Central memory CD4-positive, alpha-beta T cell (primary cell): ENCODE measurements around the gene PPM1B.
"Not testable (repeated sequence)": the region's sequence is repeated elsewhere in the genome, so short reads cannot be mapped to it uniquely, and the experiment has no call there.

Experiments used
- DNase-seq: peaks from one replicate; pipeline ENCODE4 v3.0.0; 2022
- total RNA-seq, 3 experiments: gene quantifications; one replicate each; lab custom pipeline; 2026; lab: John Stamatoyannopoulos, UW

The PPM1B gene
- total RNA-seq: 33.3 to 56.0 (median 35.7) reads per million in 3 experiments

DNA sequence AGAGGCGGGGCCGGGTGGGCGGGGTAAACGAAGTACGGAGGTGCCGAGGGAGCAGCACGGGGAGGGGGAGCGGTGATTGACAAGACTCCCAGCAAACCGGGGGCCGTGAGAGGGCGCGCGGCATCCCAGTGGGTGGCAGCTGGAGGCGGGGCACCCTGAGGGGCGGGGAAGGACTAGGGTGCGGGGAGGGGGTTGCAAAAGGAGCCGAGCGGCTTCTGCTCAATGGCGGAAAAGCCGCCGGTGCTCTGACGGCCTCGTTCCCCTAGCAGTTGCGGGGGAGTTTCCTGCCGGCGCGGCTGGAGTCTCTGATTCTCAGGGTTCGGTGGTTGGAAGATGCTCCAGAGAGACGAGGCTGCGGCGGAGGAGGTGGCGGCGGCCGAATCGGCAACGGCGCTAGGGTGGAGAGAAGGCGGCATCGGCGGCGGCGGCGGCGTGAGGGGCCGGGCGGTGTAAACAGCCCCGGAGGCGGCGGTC lies at the start of gene PPM1B:
Gene PPM1B, plus strand, starts transcription at position 195 of the 474 bp plus-strand sequence. CDS start 32,325 bp downstream, outside the sequence.
- DNase-seq: no peak

DNA sequence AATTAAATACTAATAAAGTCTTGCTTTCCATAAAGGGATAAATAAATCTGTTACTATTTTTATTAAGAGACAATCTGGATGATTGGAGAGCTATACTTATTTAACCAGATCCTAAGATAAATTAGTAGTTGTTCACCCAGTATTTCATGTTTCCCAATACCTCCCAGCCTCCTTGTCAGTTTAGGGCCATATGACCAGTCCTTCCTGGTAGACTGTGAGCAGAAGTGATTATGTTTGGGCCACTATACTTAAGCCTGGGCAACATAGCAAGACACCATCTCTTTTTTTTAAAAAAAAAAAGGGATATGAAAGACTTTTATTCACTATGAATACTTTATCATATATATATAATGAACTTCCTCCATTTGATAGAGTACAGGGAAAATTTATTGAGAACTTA lies 48.8 kb upstream of the PPM1B start:
- DNase-seq: no peak

DNA sequence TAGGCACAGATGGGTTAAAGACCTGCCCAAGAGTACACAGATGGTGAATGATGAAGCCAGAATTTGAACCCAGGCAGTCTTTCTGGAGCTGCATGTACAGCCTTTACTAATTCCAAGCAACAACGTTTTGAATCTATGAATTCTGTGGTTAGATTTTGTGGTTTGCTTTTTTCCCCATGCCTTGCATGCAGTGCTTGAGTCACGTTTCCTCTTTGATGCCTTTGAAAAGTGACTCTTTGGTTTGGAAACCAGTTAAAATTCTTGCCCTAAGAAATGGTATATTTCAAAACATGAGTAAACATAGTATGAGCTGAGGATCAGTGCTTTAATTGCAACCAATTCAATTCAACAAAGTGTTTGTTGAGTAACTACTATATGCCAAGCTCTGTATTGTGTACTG lies 48.2 kb upstream of the PPM1B start:
- peak; percentile 39 for DNase-seq

DNA sequence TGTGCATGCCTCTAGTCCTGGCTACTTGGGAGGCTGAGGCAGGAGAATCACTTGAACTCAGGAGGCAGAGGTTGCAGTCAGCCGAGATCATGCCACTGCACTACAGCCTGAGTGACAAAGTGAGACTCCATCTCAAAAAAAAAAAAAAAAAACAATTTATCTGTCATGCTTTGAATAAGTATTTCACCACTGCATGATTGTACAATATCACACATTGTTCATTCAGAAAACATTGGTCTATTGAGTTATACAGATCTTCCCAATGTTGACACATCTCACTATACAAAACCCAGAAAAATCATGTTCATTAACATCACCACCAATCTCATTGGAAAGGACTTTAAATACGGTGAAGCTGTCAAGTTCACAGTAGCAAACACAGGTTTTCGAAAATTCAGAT lies 46.8 kb upstream of the PPM1B start:
- DNase-seq: no peak

DNA sequence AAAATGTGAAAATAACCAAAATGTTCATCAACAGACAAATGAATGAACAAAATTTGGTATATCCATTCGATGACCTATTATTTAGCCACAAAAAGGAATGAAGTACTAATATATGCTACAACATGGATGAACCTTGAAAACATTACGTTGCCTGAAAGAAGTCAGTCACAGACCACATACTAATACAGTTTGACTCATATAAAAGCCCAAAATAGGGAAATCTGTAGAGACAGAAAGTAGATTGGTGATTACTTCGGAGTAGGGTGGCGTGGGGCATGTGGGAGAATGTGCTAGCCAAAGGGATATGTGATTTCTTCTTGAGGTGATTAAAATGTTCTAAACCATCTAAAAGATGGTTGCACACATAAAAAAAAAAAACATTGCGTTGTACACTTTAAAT lies 44.2 kb upstream of the PPM1B start:
- DNase-seq: no peak

DNA sequence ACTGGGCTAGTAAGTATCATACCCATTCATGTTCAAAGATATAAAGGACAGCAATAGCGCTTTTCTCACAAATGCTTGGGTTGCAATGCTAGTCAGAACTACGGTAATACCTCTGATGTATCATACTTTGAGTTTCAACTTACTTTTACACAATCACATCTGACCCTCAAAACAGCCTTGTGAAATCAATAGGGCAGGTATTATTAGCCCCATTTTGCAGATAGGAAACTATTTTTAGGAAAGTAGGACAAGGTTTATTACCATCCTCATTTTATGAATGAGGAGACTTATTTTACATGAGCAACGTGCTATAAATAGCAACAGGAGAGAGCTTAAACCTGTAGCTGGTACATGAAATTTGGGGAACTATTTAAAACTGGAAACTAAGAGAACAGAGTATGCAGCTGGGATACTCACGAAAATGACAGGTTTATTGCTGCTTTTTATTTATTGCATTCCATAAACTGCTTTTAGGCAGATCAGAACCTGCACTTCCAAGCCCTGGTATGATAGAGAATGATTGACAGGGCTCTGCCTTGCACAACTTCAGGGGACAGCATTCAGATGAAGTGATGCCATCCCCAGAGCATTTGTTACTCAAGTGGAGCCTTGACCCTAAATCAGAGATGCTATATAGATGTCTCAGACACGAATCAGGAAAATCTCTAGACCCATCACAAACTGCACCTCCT lies 42.4 kb upstream of the PPM1B start:
- no peak for DNase-seq

DNA sequence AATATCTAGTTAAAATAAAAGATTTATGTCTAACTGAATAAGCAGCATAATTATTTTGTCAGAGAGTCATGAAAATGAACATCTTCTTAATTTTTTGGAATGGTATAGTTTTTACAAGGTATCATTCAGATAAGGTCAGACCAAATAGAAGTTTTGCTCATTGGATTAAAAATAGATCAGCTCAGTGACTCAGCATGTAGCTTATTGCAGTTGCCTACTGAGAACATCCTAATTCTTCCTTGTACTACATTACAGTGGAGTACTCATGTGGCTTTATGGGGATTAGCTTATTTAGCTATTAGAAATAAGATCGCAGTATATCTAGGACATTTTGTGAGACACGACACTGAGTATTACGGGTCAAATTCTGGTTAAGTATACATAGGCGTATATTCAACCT lies 38.2 kb upstream of the PPM1B start:
- no peak for DNase-seq

DNA sequence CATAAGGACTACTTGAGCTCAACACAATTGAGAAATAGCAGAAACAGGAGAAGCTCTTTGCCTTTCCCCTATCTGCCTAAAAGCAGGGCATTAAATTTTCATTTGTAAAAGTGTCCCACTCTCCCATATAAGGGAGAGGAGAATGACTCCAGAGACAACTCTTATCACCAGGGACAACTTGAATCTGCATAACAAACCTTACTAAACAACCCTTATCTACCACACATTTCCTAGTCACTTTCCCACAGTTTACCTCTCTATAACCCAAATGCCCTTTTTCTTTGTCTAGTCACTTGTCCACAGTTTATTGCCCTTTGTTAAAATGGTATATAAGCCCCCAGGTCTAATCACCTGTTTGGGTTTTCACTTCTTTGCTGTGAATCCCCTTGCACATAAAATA lies 37.5 kb upstream of the PPM1B start:
- DNase-seq: no peak

DNA sequence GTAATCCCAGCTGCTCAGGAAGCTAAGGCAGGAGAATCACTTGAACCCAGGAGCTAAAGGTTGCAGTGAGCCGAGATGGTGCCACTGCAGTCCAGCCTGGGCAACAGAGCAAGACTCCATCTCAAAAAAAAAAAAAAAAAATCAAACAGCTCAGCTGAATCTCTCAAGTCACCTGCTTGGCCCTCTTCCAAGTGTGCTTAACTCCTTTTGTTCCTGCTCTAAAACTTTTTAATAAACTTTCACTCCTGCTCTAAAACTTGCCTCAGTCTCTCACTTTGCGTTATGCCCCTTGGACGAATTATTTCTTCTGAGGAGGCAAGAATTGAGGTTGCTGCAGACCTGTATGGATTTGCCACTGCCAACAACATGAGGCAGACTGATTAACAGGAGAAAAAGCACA lies 35.1 kb upstream of the PPM1B start:
- DNase-seq: not testable (repeated sequence)

DNA sequence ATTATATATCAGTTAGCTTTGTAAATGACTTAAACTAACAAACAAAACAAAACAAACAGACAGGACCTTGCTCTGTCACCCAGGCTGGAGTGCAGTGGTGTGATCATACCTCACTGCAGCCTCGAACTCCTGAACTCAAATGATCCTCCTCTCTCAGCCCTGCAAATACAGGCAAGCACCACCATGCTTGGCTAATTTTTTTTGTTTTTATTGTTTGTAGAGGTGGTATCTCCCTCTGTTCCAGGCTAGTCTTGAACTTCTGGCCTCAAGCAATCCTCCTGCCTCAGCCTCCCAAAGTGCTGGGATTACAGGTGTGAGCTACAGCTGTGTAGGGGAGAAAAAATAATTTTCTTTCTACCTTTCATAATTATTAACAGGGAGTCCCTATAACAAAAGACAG lies 33.8 kb upstream of the PPM1B start:
- DNase-seq: no peak

DNA sequence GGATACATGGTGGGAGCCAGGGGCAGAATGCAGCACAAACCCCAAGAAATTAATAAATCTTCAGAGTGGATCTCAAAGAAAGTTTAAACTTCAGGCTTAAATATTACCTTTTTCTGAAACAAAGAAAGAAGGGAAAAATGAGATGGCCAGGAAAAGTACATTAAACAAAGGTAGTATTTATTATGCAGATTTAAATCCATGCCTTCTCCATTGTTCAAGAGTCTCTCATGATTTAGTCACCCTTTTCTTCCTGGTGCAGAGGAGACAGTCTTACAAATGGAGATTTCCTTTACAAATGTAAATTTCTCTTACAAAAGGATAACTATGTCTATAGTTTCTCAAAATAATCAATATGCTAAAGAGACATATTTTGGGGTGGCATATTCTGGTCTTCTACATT lies 33.4 kb upstream of the PPM1B start:
- no peak for DNase-seq

DNA sequence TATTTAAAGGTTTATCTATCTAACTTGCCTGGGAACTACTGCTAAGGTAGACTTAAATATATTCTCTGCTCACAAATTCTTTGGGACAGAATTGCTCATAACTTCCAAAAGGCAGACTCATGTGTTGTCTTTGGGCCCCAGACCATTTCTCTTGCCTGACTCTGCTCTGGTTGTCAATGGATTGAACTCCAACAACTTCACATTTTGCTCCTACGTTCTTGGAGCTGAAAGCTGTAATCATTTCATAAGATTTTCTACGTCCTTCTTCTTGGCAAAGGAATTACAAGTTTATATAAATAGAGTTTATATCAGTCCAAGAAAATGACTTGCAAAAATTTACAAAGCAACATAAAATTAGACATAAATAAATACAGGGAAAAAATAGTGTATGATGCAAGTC lies 32.9 kb upstream of the PPM1B start:
- no peak for DNase-seq

DNA sequence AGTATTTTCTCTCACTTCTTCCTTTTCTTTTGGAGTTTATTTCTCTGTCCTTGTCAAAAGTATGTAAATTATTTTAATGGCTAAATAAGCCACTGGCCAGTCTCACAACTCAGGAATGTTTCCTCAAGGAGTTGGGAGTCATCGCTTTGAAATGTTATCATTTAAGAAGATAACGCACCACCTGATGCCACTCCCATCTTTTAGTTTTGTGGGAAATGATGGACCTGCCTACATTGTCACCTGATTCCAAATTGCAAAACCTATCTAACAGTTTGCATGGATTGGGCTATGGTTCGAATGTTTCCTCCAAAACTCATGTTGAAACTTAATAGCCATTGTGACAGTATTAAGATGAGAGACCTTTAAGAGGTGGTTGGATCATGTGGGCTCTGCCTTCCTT lies 32.4 kb upstream of the PPM1B start:
- DNase-seq: no peak

DNA sequence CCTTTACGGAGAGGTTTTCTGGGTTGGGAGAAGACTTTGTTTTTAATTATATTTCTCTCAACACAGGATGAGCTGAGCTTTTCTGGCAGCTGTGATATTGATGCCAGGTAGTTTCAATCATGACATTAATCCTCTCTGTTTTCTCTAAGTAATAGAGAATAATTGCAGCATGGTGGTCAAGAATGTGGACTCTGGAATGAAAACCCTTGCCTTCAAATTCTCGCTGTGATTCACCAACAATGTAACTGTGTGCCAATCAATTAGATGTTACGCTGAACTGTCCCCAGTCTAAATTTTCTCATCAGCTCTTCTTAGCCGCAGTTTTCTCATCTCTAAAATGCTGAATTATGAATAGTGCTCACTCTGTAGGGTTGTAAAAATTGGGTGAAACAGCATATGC lies 31.6 kb upstream of the PPM1B start:
- DNase-seq: no peak

DNA sequence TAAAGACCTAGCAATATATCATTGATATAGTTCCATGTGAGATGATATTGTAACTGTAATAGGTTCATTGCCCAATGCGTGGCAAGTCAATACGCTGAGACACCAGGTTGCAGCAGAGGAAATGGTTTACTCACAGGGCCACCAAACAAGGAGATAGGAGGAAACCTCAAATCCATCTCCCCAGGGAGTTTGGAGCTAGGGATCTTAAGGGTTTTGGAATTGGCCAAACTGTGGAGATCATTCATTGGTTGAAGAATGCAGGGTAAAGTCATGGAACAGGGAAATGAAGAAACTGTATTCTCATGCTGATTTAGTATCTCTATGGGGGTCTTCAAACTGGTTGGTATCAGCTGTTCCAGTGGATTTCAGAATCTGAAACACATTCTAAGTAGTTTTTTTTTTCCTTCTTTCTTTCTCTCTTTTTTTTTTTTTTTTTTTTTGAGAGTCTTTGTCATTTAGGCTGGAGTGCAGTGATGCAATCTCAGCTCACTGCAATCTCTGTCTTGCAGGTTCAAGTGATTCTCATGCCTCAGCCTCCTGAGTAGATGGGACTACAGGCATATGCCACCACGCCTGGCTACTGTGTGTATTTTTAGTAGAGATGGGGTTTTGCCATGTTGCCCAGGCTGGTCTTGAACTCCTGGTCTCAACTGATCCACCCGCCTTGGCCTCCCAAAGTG lies 30.7 kb upstream of the PPM1B start:
- no peak for DNase-seq

DNA sequence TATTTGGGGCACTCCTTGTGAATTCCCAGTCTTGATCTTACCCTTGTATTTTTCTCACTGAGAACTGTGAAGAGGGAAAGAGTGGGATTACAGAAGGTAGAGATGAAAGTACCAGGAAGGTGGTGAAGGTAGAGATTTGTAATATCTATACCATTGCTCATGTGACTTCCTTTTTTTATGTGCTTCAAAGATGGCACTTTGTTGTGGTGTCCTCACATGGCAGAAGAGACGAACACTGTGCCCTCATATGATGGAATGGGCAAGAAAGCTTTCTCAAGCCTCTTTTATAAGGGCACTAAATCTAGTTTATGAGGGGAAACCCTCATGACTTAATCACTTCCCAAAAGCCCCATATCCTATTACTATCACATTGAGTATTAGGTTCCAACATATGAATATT lies 28.9 kb upstream of the PPM1B start:
- no peak for DNase-seq

DNA sequence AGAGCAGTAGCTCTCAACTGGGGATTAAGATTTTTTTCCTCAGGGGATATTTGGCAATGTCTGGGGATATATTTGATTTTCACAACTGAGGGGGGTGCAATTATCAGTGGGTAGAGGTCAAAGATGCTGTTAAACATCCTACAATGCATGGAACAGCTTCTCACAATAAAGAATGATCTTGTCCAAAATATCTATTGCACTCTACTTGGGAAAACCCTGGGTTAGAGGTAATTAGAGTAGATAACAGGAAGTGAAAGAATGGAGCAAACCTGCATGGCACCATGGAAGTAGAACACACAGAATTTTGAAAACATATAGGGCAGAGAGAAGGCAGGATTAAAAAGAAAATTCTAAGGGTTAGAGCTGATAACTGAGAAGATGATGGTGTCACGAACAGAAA lies 26.4 kb upstream of the PPM1B start:
- no peak for DNase-seq

DNA sequence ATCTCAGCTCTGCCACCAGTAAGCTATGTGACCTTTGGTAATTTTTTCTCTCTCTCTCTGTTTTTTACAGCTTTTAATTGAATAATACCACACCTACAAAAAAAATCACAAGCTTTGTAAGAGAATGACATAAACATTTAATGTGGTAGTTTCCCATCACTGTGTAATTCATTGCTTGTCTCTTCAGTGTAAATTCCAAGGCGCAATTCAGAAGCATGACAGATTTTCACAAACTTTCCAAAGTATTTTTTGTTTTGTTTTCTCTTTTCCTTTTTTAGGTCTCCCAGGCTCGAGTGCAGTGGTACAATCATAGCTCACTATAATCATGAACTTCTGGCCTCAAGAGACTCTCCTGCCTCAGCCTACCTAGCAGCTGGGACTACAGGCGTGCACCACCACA lies 25.0 kb upstream of the PPM1B start:
- DNase-seq: no peak

DNA sequence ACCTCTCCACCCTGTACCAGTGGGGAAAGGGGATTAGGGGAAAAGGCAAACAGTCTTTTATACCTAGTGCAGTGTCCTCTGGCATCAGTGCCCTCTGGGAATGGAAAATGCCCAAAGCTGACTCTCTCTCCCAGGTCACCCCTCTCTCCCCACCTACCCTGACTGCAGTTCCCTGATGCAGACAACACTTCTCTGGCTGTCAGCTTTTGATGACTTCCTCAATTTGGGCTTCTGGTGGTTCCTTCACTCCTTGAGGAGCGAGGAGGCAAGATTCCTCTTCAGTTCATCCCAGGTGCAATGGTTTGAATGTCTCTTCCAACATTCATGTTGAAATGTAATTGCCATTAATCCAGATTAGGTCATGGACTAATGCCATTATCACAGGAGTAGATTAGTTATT lies 19.7 kb upstream of the PPM1B start:
- no peak for DNase-seq

DNA sequence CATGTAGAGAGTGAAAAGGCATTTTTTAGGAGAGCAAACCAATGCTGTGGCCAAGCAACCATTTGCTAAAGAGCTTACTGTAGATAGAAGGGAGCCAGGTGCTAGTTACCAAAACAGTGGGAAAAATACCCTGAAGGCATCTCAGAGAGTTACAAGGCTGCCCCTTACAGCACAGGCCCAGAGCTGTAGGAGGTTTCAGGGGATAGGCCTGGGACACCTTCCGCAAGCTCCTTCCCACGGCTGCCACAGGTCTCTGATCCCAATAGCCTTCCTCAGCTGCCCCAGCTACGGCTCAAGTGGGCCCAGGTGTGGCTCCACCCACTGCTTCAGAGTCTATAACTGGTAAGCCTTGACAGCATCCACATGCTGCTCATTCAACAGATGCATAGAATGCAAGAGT lies 18.2 kb upstream of the PPM1B start:
- DNase-seq: no peak

DNA sequence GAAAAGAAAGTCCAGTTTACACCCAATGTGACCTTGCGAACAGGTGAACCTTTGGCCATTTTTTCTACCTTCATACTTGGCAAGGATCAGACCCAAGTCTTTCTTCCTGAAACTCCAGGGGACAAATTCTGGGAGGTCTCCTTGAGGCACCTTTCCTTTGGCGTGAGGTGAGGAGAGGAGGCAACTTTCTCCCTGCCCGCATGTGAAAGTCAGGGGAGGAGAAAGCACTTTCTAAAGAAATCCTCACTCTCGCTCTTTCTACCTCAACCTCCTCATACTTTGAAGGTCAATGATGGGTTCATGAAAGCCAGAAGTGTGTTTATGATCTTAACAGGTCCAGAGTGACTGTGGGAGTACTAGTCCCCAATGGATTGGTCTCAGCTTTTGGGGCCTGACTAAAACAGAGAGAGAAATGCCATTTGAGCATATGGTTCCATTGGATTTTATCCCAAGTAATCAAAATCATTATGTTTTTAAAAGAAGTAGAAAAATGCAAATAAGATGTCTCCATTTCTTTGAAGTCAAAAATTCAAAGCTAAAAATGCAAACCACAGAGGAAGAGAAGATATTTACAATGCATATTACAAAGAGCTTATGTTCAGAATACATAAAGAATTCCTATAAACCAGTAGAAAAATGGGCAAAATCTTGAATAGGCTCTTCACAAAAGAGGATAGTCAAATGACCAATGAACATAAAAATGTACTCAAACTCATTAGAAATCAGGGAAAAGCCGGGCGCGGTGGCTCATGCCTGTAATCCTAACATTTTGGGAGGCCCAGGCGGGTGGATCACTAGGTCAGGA lies 15.6 kb upstream of the PPM1B start:
- DNase-seq: no peak

DNA sequence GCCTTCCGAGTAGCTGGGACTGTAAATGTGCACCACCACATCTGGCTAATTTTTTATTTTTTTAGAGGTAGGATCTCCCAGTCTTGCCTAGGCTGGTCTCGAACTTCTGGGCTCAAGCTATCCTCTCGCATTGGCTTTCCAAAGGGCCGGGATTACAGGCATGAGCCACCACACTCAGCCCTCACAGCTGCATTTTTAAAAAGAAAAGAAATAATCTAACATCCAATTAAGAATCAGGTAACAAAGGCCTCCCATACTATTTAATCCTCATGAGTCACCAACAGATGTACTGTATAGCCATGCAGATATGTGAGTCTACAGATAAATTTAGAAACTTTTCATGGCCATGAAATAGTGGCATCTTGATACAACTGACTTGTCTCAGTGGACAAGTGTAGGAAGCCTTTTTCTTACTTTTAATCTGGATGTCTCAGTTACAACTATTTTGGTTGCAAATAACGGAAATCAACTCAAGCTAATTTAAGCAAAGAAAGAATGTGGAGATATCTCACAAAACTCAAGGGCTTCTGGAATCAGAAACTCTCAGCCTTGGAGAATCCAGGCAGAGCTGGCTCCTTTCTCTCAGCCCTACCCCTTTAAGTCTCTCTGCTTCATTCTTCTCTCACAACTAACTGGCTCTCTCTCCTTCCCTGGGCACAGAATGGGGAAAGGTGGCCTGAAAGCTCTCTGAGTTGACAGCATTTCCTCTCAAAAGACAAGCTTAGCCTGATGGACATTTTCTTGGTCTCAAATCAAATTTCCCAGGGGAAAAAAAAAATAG lies 12.8 kb upstream of the PPM1B start:
- no peak for DNase-seq

DNA sequence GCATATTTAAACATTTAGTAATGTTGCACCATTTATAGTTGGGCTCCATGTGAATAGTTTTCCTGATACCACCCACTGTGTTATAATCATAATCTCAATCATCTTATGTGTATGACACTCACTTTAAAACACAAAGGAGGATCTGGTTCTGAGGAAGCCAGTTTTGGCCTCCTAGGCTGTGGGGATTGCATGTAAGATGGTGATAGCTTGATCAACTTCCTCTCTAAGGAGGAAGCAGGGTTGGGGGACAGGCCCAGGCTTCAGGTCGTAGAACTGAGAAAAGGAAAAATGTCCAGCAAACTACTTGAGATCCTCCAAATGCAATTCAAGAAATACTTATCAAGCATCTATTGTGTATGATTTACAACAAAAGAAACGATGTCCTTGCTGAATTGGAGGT lies 4.9 kb upstream of the PPM1B start:
- DNase-seq: no peak
